GM19193 (cell line): ENCODE results near the gene MYOCD.

Source experiments
- POLR2A ChIP-seq: IDR thresholded peaks from 4 replicates; pipeline ENCODE4 v1.6.1; 2011; ENCODE audit not compliant: insufficient read depth, insufficient read length; ENCODE audit errors: extremely low read depth

The MYOCD gene

DNA sequence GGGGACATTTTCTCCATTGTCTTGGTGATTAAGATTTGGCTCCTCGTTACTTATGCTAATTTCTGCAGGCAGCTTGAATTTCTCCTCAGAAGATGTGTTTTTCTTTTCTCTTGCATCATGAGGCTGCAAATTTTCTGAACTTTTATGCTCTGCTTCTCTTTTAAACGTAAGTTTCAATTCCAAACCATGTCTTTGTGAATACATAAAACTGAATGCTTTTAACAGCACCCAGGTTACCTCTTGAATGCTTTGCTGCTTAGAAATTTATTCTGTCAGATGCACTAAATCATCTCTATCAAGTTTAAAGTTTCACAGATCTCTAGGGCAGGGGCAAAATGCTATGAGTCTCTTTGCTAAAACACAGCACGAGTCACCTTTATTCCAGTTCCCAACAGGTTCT lies 143.0 kb downstream of the MYOCD start:
- TF ChIP-seq POLR2A = no peak

DNA sequence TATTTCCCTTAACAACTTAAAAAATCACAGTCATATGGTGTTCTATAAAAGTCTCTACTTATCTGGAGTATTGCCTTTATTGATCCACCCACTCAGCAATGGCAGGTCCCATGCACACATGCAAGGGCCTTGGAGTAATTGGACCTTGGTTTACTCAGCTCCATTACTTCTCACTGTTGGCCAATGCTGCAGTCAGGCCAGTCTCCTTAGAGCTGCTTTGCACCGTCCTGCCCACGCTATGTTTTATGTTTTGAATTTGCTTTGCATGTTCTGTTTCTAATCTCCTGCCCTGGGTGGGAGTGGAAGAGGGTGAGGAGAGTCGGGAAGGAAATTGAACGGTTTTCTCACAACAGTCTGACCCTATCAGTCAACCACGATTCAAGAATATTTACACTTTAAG lies 147.2 kb downstream of the MYOCD start:
- no peak for TF ChIP-seq POLR2A

DNA sequence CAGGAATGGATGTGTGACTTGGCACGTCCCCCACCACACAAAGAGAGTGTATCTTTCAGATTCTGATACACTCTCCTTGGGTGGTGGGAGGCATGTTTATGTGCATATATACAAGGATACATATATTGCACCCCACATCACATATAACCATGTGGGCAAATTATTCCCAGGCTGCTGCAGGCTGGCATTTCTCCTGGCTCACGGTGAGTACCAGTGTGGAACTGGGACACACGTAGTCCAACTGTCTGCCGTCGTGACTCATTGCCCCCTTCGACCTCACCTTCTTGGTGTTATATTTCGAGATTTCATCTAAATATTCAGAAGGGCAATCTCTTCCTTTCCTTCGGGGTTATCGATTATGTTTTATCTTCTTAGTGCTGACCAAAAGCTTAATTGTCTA lies 148.0 kb downstream of the MYOCD start:
- no peak for TF ChIP-seq POLR2A

DNA sequence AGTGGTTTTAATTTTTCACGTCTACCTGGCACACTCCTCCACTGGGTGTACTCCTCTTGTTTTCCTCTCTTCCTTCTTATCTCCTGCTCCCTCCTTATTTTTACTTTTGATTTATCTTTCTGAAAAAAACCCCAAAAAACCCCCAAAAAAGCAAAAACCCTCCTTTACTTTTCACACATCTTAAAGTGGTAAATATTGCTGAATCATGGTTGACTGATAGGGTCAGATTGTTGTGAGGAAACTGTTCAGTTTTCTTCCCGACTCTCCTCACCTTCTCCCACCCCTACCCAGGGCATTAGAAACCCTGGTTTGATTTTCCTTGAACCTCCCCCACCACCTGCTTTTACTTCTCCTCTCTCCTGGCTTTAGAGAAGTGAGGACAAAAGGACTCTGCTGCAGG lies 149.0 kb downstream of the MYOCD start:
- TF ChIP-seq POLR2A = no peak

DNA sequence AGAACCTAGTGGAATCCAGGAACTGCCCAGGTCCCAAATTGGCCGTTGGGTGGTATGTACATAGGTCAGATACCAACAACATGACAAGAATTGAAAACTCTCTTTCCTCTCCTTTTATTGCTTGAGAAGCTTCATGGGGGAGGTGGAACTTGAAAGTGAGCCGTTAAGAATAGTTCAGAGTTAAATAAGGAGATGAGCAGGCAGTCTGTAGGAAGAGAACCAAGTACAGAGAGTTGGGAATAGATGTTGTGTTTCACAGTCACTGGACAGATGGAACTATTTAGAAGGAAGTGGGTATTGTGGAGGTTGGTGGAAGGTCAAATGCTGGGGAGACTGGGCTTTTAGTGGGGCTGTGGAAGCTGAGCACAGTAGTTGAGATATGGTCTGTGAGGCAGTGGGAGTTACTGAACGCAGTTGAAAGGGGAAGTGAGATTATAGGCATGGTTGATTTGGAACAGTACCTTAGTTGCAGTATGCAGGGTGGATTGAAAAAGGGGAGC lies 150.0 kb downstream of the MYOCD start:
- TF ChIP-seq POLR2A = no peak
